Dermis blood vessel endothelial cell (primary cell): ENCODE data around the gene P4HA1. TPM values are rescaled to one million over a fixed set of nuclear protein-coding genes. Genes with fewer than 3 reads are reported as not detected.

Experiments
- DNase-seq: peaks from one replicate; pipeline ENCODE4 v3.0.0; 2010
- total RNA-seq: library from RNA; depleted of rRNA; stranded (reverse); fragments of >200 nt; gene quantifications from 2 replicates; pipeline ENCODE4 v1.2.3, GENCODE V29; 2014

Gene P4HA1
- total RNA-seq, 1 donor from 2014 or later, result 81.7 TPM

GRCh38 chr10:72976886-72977285 is 119.8 kb downstream of the P4HA1 start:
- no peak for DNase-seq

Other genes starting within 250 kb of the P4HA1 start
- 0.34 TPM in 1 of 2 replicates, not detected in the other for gene OIT3, start 203.1 kb downstream of the P4HA1 start, total RNA-seq
- 0.09 and 0.17 TPM in 2 replicates for gene PLA2G12B, start 142.1 kb downstream of the P4HA1 start, total RNA-seq
- gene NUDT13, start 13.6 kb upstream of the P4HA1 start, total RNA-seq, result 1.0 and 2.1 TPM in 2 replicates
- 29.1 and 34.7 TPM in 2 replicates for gene ECD, start 71.1 kb upstream of the P4HA1 start, total RNA-seq
- 26.0 and 26.9 TPM in 2 replicates for gene FAM149B1, start 71.3 kb upstream of the P4HA1 start, total RNA-seq
- 36.2 and 61.1 TPM in 2 replicates for gene DNAJC9, start 150.4 kb upstream of the P4HA1 start, total RNA-seq
- 61.1 and 73.5 TPM in 2 replicates for gene MRPS16, start 155.8 kb upstream of the P4HA1 start, total RNA-seq